HG03060 (cell line): ENCODE measurements around the gene FITM1.

Experiments
- ATAC-seq: cut with Tn5 transposase; IDR thresholded peaks from one replicate; pipeline ENCODE4 v1.9.1; 2021; ENCODE audit warnings: low read depth, moderate number of reproducible peaks; ENCODE audit not compliant: unreplicated experiment

The FITM1 gene

DNA sequence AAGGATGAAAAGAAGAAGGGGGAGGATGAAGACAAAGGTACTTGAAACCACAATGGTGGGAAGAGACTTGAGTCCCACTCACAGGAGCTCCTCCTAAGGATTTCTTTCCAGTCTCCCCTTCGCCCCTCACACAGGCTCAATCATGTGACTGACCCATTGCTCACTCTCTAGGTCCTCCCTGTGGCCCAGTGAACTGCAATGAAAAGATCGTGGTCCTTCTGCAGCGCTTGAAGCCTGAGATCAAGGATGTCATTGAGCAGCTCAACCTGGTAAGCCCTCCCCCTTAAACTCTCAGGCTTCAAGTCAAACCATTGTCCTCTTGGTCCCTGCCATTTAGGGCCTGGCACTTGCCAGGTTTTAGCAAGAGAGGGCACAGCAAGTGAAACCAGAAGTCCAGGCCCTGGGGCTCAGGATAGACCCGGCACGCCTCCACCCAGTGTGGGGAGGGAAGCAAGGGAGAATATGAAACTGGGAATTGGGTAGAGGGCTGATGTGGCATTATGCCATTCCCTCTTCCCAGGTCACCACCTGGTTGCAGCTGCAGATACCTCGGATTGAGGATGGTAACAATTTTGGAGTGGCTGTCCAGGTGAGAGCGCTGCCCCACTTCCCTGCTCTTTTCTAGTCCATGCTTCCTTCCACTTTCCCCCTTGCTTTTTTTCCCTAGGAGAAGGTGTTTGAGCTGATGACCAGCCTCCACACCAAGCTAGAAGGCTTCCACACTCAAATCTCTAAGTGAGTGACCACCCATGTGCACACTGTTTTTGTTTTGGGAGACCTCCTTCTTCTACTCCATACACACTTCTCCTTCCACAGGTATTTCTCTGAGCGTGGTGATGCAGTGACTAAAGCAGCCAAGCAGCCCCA lies 7.3 kb downstream of the FITM1 start:
- no peak for ATAC-seq

GRCh38 chr14:24138396-24139271 lies 8.2 kb downstream of the FITM1 start:
- no peak for ATAC-seq

GRCh38 chr14:24139272-24139934 lies 8.9 kb downstream of the FITM1 start:
- no peak for ATAC-seq

- peak; percentile 85 for ATAC-seq
Measured at GRCh38 chr14:24141097-24141880, 10.8 kb downstream of the FITM1 start, which contains the start of gene EMC9. Gene EMC9, minus strand, starts transcription at chr14:24141591. Its CDS starts 287 bp downstream, at chr14:24141304.

- ATAC-seq = no peak
Measured at GRCh38 chr14:24143511-24143910, 13.1 kb downstream of the FITM1 start.

GRCh38 chr14:24144451-24144850 lies 14.0 kb downstream of the FITM1 start:
- no peak for ATAC-seq

- ATAC-seq = no peak
Measured at GRCh38 chr14:24145219-24145618, 14.8 kb downstream of the FITM1 start.

DNA sequence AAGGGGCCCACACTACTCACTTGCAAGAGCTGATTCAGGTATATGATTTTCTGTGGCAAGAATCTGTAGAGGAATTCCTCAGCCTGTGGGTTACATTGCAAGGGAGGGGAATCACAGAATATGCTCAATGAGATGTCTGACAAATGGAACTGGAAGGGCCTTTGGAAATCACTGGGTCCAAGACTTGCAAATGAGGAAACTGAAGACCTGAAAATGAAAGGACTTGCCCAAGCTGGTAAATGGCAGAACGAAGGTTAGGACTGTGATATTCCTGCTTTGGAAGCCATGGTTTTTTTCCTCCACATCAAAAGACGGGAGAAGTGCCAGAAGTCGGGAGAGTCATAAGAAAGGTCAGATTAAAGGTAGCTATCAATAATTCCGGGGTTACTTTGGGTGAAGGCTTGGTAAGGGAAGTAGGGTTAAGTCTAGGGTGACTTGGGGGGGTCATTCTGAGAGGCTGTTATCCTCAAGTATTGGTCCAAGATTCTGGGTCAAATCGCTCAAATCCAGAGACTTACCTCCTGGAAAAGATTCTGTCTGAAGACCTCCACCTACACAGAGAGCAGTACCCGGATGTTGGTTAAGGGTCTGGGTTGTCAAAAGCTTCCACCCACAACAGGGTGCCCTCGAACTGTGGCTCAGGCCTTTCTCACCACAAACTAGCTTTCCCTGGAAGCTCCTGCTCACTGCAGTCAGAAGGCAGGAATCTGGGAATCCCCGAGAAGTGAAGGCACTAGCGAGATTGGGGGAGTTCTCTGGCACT lies 15.4 kb downstream of the FITM1 start:
- no peak for ATAC-seq

DNA sequence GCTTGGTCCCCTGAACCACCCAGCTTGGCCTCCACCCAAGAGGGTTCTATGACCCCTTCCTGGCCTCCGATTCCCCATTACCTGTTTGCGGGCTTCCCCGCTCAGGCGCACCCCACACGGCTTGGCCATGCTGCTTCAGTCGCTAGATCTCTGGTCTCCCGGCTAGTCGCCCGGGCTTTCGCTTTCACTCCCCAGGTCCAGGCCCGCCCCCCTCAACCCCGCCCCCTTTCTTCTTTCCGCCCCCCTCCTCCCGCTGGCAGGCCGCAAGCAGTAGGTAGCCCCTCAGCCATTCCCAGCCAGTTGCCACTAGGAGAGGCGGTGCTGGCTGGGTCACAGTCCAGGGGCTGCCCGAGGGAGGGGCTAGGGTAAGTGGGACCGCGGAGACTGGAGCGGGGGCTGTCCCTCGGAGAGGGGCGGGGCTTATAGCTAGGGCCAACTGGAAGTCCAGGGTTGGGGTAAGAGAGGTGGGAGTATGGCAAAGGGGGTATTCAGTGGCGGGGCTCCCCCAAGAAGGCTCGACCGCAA lies 16.1 kb downstream of the FITM1 start, which contains the start of gene PSME2:
PSME2 (minus strand) TSS at position 158 of the 525 bp plus-strand sequence; CDS start at position 129, 29 bp downstream.
- peak; percentile 50 for ATAC-seq

DNA sequence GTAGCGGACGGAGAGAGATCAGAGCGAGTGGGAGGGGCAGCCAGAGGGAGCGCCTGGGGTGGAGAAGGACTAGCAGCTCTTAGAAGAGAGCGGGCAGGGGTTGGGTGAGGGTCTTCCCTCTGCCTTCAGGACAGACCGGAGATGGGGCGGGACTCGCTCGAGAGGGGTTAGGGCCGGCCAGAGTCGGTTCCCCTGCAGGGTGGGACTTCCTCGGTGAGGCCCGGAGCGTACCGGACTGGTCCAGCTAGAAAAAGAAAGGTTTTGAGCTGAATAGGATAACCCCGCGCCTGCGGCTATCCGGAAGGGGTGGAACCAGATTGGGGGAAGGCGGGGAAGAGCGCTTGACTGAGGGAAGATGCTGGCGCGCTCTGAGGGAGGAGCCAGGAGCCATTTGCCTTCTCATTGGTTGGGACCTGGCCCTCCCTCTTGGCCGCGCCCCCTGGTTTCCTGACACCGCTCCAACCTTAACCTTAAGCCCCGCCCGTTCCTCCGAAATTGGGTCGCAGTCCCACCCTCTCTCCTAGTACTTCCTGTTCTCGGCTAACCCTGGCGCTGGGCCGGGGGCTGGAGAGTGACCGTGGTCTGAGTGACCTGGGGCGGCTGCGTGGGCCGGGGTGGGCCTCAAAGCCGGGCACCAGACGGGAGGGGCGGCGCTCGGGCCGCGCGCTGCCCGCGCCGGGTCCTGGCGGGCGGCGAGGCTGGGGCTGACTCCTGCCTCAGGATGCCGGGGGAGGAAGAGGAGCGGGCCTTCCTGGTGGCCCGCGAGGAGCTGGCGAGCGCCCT lies 16.7 kb downstream of the FITM1 start, which contains the start of gene RNF31:
RNF31 (plus strand) TSS at position 521 of the 783 bp plus-strand sequence; CDS start at position 722, 201 bp downstream.
- peak; percentile 56 for ATAC-seq

DNA sequence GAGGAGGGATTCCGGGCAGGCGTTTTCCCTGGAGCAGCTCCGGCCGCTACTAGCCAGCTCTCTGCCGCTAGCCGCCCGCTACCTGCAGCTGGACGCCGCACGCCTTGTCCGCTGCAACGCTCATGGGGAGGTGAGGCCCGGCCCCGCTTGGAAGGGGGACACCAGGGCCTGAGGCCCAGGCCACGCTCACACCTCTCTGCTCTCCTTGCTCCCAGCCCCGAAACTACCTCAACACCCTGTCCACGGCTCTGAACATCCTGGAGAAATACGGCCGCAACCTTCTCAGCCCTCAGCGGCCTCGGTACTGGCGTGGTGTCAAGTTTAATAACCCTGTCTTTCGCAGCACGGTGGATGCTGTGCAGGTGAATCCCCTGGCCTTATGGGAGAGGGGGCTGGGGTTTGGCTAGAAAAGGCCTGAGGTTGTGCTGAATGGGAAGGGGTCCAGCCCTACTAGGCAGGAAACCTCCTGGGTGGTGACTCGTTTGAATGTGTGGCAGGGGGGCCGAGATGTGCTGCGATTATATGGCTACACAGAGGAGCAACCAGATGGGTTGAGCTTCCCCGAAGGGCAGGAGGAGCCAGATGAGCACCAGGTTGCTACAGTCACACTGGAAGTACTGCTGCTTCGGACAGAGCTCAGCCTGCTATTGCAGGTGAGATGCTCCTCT lies 17.4 kb downstream of the FITM1 start:
- no peak for ATAC-seq

DNA sequence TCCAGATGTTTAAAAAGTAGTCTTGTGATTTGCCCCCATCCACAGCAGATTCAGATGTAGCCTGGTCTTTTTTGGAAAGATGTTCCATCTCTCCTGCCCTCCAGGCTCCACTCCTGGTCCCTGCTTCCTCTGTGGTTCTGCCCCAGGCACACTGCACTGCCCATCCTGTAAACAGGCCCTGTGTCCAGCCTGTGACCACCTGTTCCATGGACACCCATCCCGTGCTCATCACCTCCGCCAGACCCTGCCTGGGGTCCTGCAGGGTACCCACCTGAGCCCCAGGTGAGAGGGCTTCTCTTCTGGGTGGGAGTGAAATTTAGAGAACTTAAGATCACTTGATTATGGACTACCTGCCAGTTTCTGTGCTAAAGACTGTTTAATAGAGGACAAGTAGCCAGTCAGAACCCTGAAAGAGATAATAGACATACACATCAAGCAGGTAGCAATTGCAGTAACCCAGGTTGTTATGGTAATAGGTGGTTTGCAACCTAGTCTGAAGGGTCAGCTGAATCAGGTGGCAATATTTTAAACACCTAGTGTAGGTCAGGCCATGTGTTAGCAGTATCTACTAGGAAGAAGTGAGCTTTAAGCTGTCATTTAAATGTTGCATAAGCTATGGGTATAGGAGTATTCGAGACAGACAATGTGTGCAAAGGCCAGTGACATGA lies 19.0 kb downstream of the FITM1 start:
- no peak for ATAC-seq

- no peak for ATAC-seq
Measured at GRCh38 chr14:24150061-24150460, 19.6 kb downstream of the FITM1 start.

- no peak for ATAC-seq
Measured at GRCh38 chr14:24150567-24150966, 20.1 kb downstream of the FITM1 start.

- no peak for ATAC-seq
Measured at GRCh38 chr14:24150993-24151392, 20.5 kb downstream of the FITM1 start.

GRCh38 chr14:24151404-24152080 lies 21.1 kb downstream of the FITM1 start:
- no peak for ATAC-seq
